Thymus (tissue), 11 donors: ENCODE measurements around the gene SETD2. TPM values are rescaled to one million over a fixed set of nuclear protein-coding genes. Genes with fewer than 3 reads are reported as not detected.

Experiments
- DNase-seq, 9 donors: peaks; one replicate each; pipeline ENCODE4 v3.0.0-alpha.2; 2013; ENCODE audit warnings: low spot score in 9 of 9, low read depth in 6 of 9, missing footprints in 1 of 9
- H3K27ac ChIP-seq, 2 donors: one replicate each; pipeline ENCODE4 v1.5.1; 2013; ENCODE audit warnings: control low read depth in 1 of 2, low read depth in 1 of 2, low read length in 1 of 2, mild to moderate bottlenecking in 1 of 2, moderate library complexity in 1 of 2
- H3K27me3 ChIP-seq, 2 donors: one replicate each; pipeline ENCODE4 v1.5.1; 2013; ENCODE audit warnings: low read length in 1 of 2; ENCODE audit not compliant: control insufficient read depth in 2 of 2, insufficient read depth in 1 of 2
- H3K36me3 ChIP-seq, 2 donors: one replicate each; pipeline ENCODE4 v1.5.1; 2013; ENCODE audit warnings: low read length in 1 of 2, mild to moderate bottlenecking in 1 of 2, moderate library complexity in 1 of 2; ENCODE audit not compliant: control insufficient read depth in 2 of 2, insufficient read depth in 2 of 2
- H3K4me1 ChIP-seq, 2 donors: one replicate each; pipeline ENCODE4 v1.5.1; 2013; ENCODE audit warnings: low read length in 2 of 2; ENCODE audit not compliant: control insufficient read depth in 2 of 2, insufficient read depth in 2 of 2
- H3K4me3 ChIP-seq, 2 donors: one replicate each; pipeline ENCODE4 v1.5.1; 2013; ENCODE audit warnings: low read length in 2 of 2, control low read depth in 1 of 2, mild to moderate bottlenecking in 1 of 2
- H3K9me3 ChIP-seq, 2 donors: one replicate each; pipeline ENCODE4 v1.5.1; 2013; ENCODE audit warnings: low read length in 1 of 2, mild to moderate bottlenecking in 1 of 2; ENCODE audit not compliant: control insufficient read depth in 2 of 2, insufficient read depth in 1 of 2
- WGBS: extraction: QIAGEN DNeasy Blood & Tissue Kit; methylation state at CpG from one replicate; pipeline ENCODE4 v1.1.7; 2013; 5-methylcytosine and 5-hydroxymethylcytosine counted together
- polyA plus RNA-seq: library from polyadenylated mRNA; stranded (reverse); fragments of 200-250 nt; gene quantifications from one replicate; pipeline ENCODE4 v1.2.3, GENCODE V29; 2013
- total RNA-seq: library from RNA; stranded (reverse); fragments of 120-200 nt; gene quantifications from one replicate; pipeline ENCODE4 v1.2.4, GENCODE V29; 2013
- donor health status: healthy.

The SETD2 gene
- total and polyA plus RNA-seq, 2 donors = 20.5 to 33.7 TPM

GRCh38 chr3:46992231-46992630, 171.7 kb downstream of the SETD2 start:
- H3K27ac ChIP-seq = no peak overlapping the region
- peaks cover 0 to under 1% of the 10 kb centered on the region in 2 donors for H3K9me3 ChIP-seq
- peaks cover 11 to 34% of the 10 kb centered on the region in 2 donors for H3K4me1 ChIP-seq
- DNase-seq = no peak
- 95% methylated on average over 9 of the region's 9 CpGs for WGBS
- H3K4me3 ChIP-seq = no peak overlapping the region
- peaks cover 22 to 51% of the 10 kb centered on the region in 2 donors for H3K36me3 ChIP-seq
- no peaks in the 10 kb centered on the region for H3K27me3 ChIP-seq

- H3K27ac ChIP-seq = no peak overlapping the region
- no peak overlapping the region for H3K4me3 ChIP-seq
- H3K27me3 ChIP-seq = no peaks in the 10 kb centered on the region
- H3K9me3 ChIP-seq = peaks cover 0 to 5% of the 10 kb centered on the region in 2 donors
- WGBS = 97% methylated on average over 16 of the region's 16 CpGs
- no peak for DNase-seq
- peaks cover 22 to 48% of the 10 kb centered on the region in 2 donors for H3K36me3 ChIP-seq
- H3K4me1 ChIP-seq = peaks cover 17 to 34% of the 10 kb centered on the region in 2 donors
Observed at GRCh38 chr3:46991406-46992165, 172.3 kb downstream of the SETD2 start.

- 96% methylated on average over 11 of the region's 11 CpGs for WGBS
- peaks cover 0 to 5% of the 10 kb centered on the region in 2 donors for H3K9me3 ChIP-seq
- H3K27ac ChIP-seq = peak overlapping the region; percentile 11 to 39
- no peak for DNase-seq
- no peak overlapping the region for H3K4me3 ChIP-seq
- peaks cover 25 to 42% of the 10 kb centered on the region in 2 donors for H3K4me1 ChIP-seq
- no peaks in the 10 kb centered on the region for H3K27me3 ChIP-seq
- H3K36me3 ChIP-seq = peaks cover 18 to 43% of the 10 kb centered on the region in 2 donors
Observed at GRCh38 chr3:46990573-46991374, 173.1 kb downstream of the SETD2 start.

- Histone ChIP-seq H3K9me3 (peaks cover 0 to 5% of the 10 kb centered on the region in 2 donors), H3K36me3 (peaks cover 8 to 39% of the 10 kb centered on the region in 2 donors), H3K27me3 (no peaks in the 10 kb centered on the region), H3K4me1 (peaks cover 29 to 57% of the 10 kb centered on the region in 2 donors), H3K4me3 (no peak overlapping the region), H3K27ac (peak overlapping the region in 1 of 2 donors; percentile 11)
- no peak for DNase-seq
- 86% methylated on average over 17 of the region's 17 CpGs for WGBS
Observed at GRCh38 chr3:46989146-46989810, 174.6 kb downstream of the SETD2 start.

GRCh38 chr3:46988616-46989015, 175.3 kb downstream of the SETD2 start:
- H3K27ac ChIP-seq = no peak overlapping the region
- H3K4me1 ChIP-seq = peaks cover 29 to 61% of the 10 kb centered on the region in 2 donors
- DNase-seq = no peak
- H3K4me3 ChIP-seq = no peak overlapping the region
- peaks cover 3 to 34% of the 10 kb centered on the region in 2 donors for H3K36me3 ChIP-seq
- H3K9me3 ChIP-seq = peaks cover 0 to 5% of the 10 kb centered on the region in 2 donors
- 96% methylated on average over 4 of the region's 4 CpGs for WGBS
- no peaks in the 10 kb centered on the region for H3K27me3 ChIP-seq

GRCh38 chr3:46987743-46988401, 176.0 kb downstream of the SETD2 start:
- H3K36me3 ChIP-seq = peaks cover 3 to 32% of the 10 kb centered on the region in 2 donors
- peak overlapping the region; percentile 4 to 18 for H3K4me3 ChIP-seq
- H3K4me1 ChIP-seq = peaks cover 29 to 65% of the 10 kb centered on the region in 2 donors
- no peaks in the 10 kb centered on the region for H3K27me3 ChIP-seq
- DNase-seq = peak in 8 of 9 donors; percentile 64 to 90 (median 76)
- H3K9me3 ChIP-seq = peaks cover 0 to 5% of the 10 kb centered on the region in 2 donors
- WGBS = 10% methylated on average over 16 of the region's 16 CpGs
- H3K27ac ChIP-seq = peak overlapping the region; percentile 44 to 86

GRCh38 chr3:46987319-46987742, 176.6 kb downstream of the SETD2 start:
- H3K4me3 ChIP-seq = peak overlapping the region in 1 of 2 donors; percentile 18
- no peak for DNase-seq
- H3K27ac ChIP-seq = peak overlapping the region; percentile 11 to 86
- H3K36me3 ChIP-seq = peaks cover 3 to 32% of the 10 kb centered on the region in 2 donors
- peaks cover 29 to 70% of the 10 kb centered on the region in 2 donors for H3K4me1 ChIP-seq
- H3K9me3 ChIP-seq = peaks cover 0 to 5% of the 10 kb centered on the region in 2 donors
- 55% methylated on average over 9 of the region's 9 CpGs for WGBS
- no peaks in the 10 kb centered on the region for H3K27me3 ChIP-seq

GRCh38 chr3:46986782-46987310, 177.1 kb downstream of the SETD2 start:
- H3K27ac ChIP-seq = peak overlapping the region; percentile 42 to 86
- H3K27me3 ChIP-seq = no peaks in the 10 kb centered on the region
- peaks cover 33 to 75% of the 10 kb centered on the region in 2 donors for H3K4me1 ChIP-seq
- H3K36me3 ChIP-seq = peaks cover 3 to 27% of the 10 kb centered on the region in 2 donors
- H3K9me3 ChIP-seq = peaks cover 0 to 5% of the 10 kb centered on the region in 2 donors
- DNase-seq = no peak
- WGBS = 93% methylated on average over 3 of the region's 3 CpGs
- peak overlapping the region in 1 of 2 donors; percentile 18 for H3K4me3 ChIP-seq
